MCF 10A (cell line): ENCODE measurements around the gene P2RX3. TPM values are rescaled to one million over a fixed set of nuclear protein-coding genes. Genes with fewer than 3 reads are reported as not detected.

Experiments
- BruUV-seq: library from RNA; stranded (reverse); fragments of 400-500 nt; replicated peaks from 2 replicates; lab custom pipeline; 2021; lab: Mats Ljungman, UMichigan
- CTCF ChIA-PET: fragments of 300-600 bp; sonication (Branson Sonifier 250); formaldehyde crosslinking; extraction: SDS; loops from one replicate; lab custom pipeline; 2021; ENCODE audit warnings: antibody characterized with exemption, inconsistent platforms; lab: Yijun Ruan, JAX
- POLR2A ChIA-PET: fragments of 300-600, 350-650 bp; sonication (Branson Sonifier 250); formaldehyde crosslinking; extraction: SDS; loops from one replicate; lab custom pipeline; 2020; ENCODE audit warnings: antibody characterized with exemption, inconsistent platforms; lab: Yijun Ruan, JAX
- DNase-seq: peaks from one replicate; pipeline ENCODE4 v3.0.0-alpha.2; 2018; ENCODE audit not compliant: unreplicated experiment
- H3K27ac Mint-ChIP-seq: one replicate; pipeline ENCODE4 v1.8.0; 2022; ENCODE audit warnings: mild to moderate bottlenecking, low read depth, mixed read lengths; ENCODE audit not compliant: unreplicated experiment
- H3K27me3 Mint-ChIP-seq: one replicate; pipeline ENCODE4 v1.8.0; 2022; ENCODE audit warnings: mixed read lengths; ENCODE audit not compliant: insufficient read depth, unreplicated experiment
- H3K36me3 Mint-ChIP-seq: one replicate; pipeline ENCODE4 v1.8.0; 2022; ENCODE audit warnings: mild to moderate bottlenecking, moderate library complexity, mixed read lengths; ENCODE audit not compliant: insufficient read depth, unreplicated experiment
- H3K4me1 Mint-ChIP-seq: one replicate; pipeline ENCODE4 v1.8.0; 2022; ENCODE audit warnings: mixed read lengths; ENCODE audit not compliant: insufficient read depth, unreplicated experiment
- H3K4me3 Mint-ChIP-seq: one replicate; pipeline ENCODE4 v1.8.0; 2022; ENCODE audit warnings: mild to moderate bottlenecking, moderate library complexity, mixed read lengths; ENCODE audit not compliant: unreplicated experiment
- H3K9me3 Mint-ChIP-seq: one replicate; pipeline ENCODE4 v1.8.0; 2022; ENCODE audit warnings: mixed read lengths; ENCODE audit not compliant: unreplicated experiment
- CTCF ChIP-seq: fragments of 200-600 bp; IDR thresholded peaks from one replicate; pipeline ENCODE4 v1.8.0; 2022; ENCODE audit warnings: antibody characterized with exemption, mild to moderate bottlenecking; ENCODE audit not compliant: unreplicated experiment
- intact Hi-C: fragments of 100-400 bp; cut with micrococcal nuclease; formaldehyde crosslinking; loops from 2 replicates; pipeline ENCODE4 v1.14.1; 2022
- total RNA-seq: library from RNA; stranded (reverse); gene quantifications from 2 replicates; pipeline ENCODE4 v1.2.3, GENCODE V29; 2022

P2RX3 gene
- total RNA-seq, 1 experiment from 2014 or later: not detected

- no peak overlapping the region for H3K27ac Mint-ChIP-seq
- intact Hi-C loops: no loop called here
- ChIA-PET POLR2A (no interaction called here), CTCF (interaction anchor here (0.7 to 1.1 kb wide), 3 partner anchors 19 to 162 kb away, joined by 3 to 5 read pairs (median 4); no protein-coding TSS in a partner anchor)
- H3K9me3 Mint-ChIP-seq: no peaks in the 10 kb centered on the region
- no peaks in the 10 kb centered on the region for H3K27me3 Mint-ChIP-seq
- no peaks in the 10 kb centered on the region for H3K36me3 Mint-ChIP-seq
- BruUV-seq: no TSS peak
- H3K4me1 Mint-ChIP-seq: peaks cover 10% of the 10 kb centered on the region
- TF ChIP-seq CTCF: no peak
- H3K4me3 Mint-ChIP-seq: no peak overlapping the region
- no peak for DNase-seq
These were observed 26.9 kb downstream of the P2RX3 start for GRCh38 chr11:57364851-57365660.

DNA sequence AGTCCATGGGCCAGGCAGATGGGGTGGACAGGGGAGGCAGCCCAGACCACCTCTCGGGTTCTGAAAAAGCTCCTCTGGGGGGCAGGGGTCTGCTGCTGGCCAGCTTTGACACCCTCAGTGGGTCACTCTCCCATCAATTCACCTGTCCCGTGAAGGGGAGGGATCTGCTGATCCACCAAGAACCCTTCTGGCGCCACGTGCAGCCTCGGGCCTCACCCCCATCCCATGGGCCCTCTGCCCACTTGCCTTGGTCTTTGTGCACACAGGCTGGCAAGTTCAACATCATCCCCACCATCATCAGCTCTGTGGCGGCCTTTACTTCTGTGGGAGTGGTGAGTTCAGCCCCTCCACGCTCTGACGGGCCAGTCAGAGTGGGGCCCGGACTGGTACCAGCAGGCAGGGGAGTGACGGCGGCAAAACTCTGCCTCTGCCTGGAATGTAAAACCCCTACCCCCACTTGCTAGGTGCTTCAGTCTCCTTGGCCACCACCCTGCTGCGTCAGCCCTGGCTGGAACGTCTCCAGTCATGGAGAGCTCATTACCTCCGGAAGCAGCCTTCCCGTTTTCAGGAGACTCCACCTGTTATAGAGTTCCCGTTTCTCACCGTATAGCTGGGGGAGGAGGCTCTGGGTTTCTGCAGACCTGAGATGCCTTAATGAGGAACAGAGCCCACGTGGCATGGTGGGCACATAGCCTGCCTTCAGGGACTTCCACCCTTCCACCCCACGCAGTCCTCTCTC lies 30.1 kb downstream of the P2RX3 start:
- Mint-ChIP-seq H3K36me3 (no peaks in the 10 kb centered on the region), H3K27me3 (no peaks in the 10 kb centered on the region), H3K4me3 (no peak overlapping the region), H3K4me1 (peaks cover 13% of the 10 kb centered on the region), H3K9me3 (no peaks in the 10 kb centered on the region), H3K27ac (no peak overlapping the region)
- BruUV-seq: no TSS peak
- ChIA-PET CTCF (interaction anchor here (0.6 to 2.5 kb wide), 10 partner anchors 9 to 592 kb away, joined by 3 to 10 read pairs (median 3); no protein-coding TSS in a partner anchor), POLR2A (no interaction called here)
- peak; percentile 60 for DNase-seq
- no peak for TF ChIP-seq CTCF
- intact Hi-C loops: no loop called here

DNA sequence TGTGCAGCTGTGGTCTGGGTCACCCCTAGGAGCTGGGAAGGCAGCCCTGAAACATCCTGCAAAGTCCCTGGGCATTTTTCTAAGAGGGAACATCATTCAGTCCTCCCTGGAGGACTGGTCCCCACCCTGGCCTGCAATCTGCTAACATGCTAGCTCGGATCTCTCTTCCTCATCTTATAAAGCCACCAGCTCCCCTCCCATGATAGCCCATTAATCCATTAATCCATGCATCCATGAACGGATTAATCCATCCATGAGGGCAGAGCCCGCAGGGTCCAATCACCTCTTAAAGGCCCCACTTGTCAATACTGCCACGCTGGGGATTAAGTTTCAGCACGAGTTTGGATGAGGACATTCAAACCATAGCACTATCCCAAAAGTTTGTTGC lies 30.7 kb downstream of the P2RX3 start:
- Mint-ChIP-seq H3K27ac (no peak overlapping the region), H3K27me3 (no peaks in the 10 kb centered on the region), H3K4me1 (peaks cover 13% of the 10 kb centered on the region), H3K36me3 (no peaks in the 10 kb centered on the region), H3K9me3 (no peaks in the 10 kb centered on the region), H3K4me3 (no peak overlapping the region)
- intact Hi-C loops: no loop called here
- no TSS peak for BruUV-seq
- POLR2A ChIA-PET: no interaction called here
- CTCF ChIA-PET: interaction anchor here (0.7 to 1.0 kb wide), 6 partner anchors 9 to 215 kb away, joined by 3 read pairs; no protein-coding TSS in a partner anchor
- no peak for TF ChIP-seq CTCF
- no peak for DNase-seq

GRCh38 chr11:57370251-57370650 lies 32.1 kb downstream of the P2RX3 start:
- Mint-ChIP-seq H3K4me1 (peaks cover 13% of the 10 kb centered on the region), H3K27me3 (no peaks in the 10 kb centered on the region), H3K27ac (peak overlapping the region; percentile 35), H3K36me3 (no peaks in the 10 kb centered on the region), H3K9me3 (no peaks in the 10 kb centered on the region), H3K4me3 (no peak overlapping the region)
- DNase-seq: peak; percentile 67
- intact Hi-C loops: no loop called here
- no peak for TF ChIP-seq CTCF
- BruUV-seq: no TSS peak
- ChIA-PET CTCF (interaction anchor here (1.0 to 1.7 kb wide), 3 partner anchors 18 to 87 kb away, joined by 3 to 7 read pairs (median 6); no protein-coding TSS in a partner anchor), POLR2A (no interaction called here)
